HG03064 (cell line): Measurements from ENCODE around the gene DACT1.

Source experiments
- ATAC-seq: cut with Tn5 transposase; IDR thresholded peaks from one replicate; pipeline ENCODE4 v1.9.1; 2021; ENCODE audit warnings: low read depth; ENCODE audit not compliant: unreplicated experiment

DACT1 gene

DNA sequence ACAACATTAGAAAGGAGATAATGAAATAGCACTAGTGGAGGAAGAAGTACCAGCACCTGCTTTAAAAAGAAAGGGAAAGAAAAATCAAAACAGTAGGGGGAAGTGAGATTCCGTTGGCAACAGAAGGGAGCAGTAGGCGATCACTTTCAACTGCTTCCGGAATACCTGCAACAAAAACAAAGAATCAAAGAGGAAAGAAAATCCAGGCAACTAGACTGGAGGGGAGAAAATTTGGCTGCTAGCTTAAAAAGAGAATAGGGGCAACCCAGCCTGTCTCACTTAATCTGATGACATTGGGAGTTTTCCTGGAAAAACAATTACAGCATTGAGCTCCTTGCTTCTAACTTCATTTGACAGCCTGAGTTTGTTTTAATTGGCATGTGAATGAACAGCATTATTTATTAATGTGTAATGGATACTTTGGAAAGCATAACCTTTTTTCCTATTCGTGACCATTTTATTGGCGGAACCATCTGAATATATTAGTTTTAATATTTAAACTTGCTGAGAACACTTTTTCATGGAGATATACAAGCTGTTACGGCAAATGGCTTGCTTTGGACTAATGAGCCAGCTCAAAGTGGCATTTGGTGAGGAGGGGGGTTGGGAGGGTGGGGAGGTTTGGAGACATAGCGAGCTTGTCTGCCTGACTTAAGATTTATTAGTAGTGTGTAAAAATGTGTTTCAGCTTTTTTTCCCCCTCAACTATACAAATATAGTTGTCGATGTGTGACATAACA, 2.5 kb upstream of the DACT1 start:
- ATAC-seq: no peak

DNA sequence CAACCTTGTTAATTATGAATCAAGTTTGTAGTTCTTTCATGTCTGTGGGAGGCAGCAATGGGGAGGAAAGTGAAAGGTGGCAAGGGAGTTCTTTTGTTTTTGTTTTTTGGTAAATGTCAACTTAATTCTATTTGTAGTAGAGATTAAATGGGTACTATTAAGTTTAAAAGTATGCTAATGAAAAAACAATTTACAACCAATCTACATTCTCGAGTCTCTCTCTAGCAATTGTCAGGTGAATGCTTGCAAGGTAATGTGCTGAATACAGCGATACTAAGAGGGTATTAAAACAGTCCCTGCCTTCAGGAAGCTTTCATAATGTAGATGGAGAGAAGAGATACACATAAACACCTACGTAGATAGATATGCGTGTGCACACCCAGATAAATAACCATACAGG, 1.6 kb upstream of the DACT1 start:
- ATAC-seq: no peak

DNA sequence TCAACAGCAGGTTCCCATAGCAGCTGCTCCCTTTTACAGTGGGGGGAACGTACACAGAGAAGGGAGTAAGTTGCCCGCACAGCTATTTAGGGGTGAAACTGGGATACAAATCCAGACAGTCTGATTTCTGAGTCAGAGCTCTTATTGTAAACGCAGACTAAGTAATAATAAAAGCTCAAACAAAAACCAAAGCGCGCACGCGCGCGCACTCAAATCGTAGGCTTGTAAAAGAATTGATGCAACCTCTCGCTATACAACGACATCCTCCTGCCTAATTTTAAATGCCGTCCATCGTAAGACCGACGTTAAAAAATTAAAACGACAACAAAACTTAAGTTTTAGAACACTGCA, 747 bp upstream of the DACT1 start:
- no peak for ATAC-seq

DNA sequence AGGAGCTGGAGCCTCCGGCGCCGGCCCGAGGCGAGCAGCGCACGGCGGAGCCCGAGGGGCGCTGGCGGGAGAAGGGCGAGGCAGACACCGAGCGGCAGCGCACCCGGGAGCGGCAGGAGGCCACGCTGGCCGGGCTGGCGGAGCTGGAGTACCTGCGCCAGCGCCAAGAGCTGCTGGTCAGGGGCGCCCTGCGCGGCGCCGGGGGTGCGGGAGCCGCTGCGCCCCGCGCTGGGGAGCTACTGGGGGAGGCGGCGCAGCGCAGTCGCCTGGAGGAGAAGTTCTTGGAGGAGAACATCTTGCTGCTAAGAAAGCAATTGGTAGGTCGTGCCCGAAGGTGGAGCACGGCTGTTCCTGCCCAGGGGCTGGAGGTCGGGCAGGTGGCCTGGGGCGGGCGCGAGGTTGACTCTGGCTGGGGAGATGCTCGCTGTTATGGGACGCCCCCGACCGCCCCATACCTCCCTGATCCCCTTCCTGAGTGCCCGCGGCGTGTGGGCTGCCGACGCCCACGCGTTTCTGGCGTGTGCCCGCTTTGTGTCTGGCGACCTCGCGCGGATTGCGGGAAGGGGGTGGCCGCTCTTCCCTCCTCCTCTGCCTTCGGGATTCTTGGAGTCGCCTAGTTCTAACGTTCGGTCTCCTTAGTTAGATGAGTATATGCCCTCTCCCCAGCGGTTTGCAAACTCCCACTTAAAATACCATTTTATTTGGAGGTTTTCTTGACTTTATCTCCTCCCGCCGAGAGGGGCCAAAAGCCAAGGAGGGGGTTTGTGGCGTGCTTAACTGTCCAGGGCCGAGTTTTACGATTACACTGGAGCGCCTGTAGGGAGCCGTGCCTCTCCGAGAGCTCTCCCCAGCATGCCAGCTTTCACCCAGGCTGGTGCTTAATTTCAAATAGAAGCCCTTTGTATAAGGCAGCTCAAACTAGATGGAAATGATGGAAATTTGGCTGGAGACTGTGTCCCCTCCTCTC, 752 bp downstream of the DACT1 start:
- ATAC-seq: peak; percentile 35

DNA sequence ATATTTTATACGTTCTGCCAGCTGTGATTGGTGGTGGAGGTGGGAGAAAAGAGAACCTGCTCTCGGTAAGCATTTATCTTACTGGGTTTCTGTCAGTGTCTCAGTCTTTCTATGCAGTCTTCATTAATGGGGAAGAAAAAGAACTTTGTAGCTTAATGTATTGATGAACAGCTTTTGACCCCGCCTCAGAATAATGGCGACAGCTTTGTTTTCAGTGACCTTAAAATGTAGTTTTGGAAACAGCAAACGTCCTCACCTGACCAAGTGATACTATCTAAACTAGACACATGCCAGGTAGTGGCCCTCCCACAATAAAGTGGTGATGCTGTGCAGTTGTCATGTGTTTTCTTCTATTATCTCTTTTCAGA, 1.4 kb downstream of the DACT1 start:
- ATAC-seq: no peak

DNA sequence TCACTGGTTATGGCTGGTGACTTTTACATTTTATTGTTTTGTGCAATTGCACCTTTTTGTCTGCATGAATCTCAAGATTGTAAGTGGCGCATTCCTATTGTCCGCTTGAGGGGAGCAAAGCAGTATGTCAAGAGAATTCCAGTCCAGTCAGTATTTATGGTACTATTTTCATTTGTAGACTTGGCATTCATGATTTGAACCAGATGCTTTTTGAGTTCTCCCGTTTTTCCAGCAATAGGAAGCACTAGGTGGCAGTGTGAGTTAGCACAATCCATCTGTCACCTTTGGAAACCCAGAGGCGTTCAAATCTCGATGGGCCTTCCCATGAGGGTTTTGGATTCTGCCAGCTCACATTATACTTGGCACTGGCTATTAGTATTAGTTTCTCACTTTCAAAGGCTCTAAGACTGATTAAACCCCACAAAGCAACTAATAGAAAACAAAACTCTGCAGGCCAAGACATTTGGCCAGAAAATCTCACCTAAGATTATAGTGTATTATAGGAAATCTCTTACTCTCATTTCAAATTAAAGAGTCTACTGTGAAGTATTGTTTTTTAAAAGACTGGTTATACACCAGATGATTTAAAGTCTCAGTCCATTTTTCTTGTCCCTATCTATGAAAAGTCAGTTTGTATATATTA, 2.2 kb downstream of the DACT1 start:
- no peak for ATAC-seq

DNA sequence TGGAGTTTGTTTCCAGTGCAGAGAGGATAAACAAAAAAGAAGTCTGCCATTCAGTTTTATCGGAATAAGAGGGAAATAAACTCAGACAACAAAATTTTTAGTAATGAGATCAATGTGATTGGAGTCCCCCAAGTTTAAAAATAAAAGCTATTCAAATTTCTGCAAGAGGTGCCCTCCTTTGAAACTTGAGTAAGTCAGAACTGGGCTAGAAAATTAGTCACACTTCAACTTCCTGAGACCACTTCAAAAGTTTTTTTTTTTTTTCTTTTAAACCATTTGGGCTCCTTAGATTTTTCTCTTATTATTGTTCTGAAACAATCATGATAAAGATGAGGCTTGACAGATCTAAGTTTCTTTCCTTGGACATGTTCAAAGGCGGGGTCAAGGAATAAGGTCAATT, 3.2 kb downstream of the DACT1 start:
- no peak for ATAC-seq

DNA sequence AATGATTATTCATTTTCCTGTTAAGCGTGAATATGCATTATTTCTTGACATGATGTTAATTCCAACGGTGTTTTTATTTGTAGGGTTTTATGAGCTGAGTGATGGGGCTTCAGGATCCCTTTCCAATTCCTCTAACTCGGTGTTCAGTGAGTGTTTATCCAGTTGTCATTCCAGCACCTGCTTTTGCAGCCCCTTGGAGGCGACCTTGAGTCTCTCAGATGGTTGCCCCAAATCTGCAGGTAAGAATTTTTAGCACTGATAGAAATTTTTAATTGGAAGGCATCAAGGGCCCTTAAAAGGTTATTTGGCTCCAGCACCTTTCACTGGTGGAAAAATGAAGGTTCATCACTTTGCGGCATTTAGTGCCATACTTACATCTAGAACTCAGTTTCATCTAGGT, 3.7 kb downstream of the DACT1 start:
- no peak for ATAC-seq

DNA sequence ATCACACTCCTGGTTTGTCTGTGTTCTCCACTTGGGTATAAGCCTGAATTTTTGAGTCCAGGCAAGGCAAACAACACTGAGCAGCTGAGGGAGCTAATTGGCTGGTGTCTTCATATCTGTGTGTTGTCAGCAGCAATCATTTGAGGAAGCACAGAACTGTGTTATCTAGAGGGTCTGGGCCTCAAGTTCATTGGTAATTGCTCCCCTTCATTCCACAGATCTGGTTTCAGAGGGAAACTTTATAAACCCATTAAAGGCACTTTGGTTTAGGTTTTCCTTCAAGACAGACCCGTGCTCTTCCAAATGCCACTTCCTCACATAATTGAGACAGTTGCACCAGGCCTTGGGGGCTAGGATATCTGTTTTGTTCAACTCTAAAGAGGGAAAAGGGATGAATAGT, 5.6 kb downstream of the DACT1 start:
- no peak for ATAC-seq

DNA sequence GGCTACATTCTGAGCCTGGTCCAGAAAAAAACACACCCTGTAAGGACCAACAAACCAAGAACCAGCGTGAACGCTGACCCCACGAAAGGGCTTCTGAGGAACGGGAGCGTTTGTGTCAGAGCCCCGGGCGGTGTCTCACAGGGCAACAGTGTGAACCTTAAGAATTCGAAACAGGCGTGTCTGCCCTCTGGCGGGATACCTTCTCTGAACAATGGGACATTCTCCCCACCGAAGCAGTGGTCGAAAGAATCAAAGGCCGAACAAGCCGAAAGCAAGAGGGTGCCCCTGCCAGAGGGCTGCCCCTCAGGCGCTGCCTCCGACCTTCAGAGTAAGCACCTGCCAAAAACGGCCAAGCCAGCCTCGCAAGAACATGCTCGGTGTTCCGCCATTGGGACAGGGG, 7.9 kb downstream of the DACT1 start:
- no peak for ATAC-seq

DNA sequence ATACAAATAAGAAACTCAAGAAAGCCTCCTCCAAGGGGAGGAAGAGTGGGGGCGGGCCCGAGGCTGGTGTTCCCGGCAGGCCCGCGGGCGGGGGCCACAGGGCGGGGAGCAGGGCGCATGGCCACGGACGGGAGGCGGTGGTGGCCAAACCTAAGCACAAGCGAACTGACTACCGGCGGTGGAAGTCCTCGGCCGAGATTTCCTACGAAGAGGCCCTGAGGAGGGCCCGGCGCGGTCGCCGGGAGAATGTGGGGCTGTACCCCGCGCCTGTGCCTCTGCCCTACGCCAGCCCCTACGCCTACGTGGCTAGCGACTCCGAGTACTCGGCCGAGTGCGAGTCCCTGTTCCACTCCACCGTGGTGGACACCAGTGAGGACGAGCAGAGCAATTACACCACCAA, 8.7 kb downstream of the DACT1 start:
- ATAC-seq: no peak

DNA sequence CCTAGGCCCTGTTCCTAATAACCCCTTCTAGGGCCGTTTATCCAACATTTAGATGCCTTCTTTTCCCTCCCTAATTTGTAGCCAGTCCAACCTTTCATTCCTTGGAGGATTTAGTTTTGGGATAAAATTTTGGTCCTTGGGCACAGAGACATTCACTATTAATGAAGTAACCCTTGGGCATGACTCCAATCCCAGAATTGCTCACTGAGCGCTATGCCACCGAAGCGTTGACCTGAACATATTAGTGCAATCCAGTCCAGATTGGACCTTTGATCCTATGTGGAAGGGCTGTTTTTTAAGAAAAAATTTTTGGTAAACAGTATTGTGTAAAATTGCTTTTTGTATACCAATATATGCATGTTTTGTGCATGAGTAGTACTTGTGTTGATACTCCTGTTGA, 10.0 kb downstream of the DACT1 start:
- ATAC-seq: no peak

DNA sequence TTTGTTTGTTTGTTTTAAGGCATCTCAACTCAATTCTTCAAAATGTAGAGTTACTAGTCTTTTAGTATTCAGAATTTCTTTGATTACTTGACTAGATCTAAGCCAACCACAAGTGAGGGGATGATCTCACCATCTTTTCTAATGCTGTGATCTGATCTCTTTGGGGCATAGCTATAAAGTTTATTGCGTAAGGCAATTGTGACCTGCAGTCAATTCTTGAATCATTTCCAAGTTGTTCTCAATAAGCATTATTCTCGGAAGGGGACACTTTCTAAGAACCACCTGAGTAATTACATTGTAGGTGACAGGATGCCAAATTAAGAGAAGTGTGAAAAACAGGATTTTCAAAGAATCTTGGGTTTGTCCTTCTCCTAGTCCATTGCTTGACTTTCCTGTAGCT, 13.1 kb downstream of the DACT1 start:
- ATAC-seq: no peak

DNA sequence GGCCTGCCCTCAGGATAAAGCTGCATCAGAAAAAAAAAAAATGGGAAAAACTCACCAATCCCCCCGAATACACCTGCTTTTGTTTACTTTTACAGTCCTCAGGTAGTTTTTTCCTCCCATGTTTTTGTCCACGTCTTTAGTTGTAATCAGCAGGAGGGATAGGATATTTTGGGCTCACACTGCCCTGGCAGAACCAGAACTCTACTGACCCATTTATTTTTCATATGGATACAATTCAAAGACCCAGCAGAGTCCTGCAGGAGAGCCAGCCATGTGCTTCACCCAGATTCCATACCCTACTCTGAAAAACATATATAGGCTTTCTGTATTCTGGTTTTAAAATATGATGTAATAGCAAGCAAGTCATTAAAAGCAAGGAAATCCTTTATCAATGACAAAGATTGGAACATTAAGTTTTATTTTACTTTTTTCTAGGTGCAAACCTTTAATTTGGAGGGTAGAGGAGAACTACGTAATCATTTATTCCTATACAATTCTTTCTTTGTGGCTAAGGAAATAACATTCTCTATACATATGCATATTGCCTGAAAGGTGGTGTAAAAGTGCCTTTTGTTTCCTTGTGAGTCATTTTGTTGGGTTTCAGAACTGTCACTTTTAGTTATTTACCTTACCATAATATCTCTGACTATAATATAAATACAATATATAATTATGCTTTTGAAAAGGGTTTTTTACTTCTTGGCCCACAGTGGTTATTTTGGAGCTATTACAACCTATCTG, 19.1 kb downstream of the DACT1 start:
- no peak for ATAC-seq

DNA sequence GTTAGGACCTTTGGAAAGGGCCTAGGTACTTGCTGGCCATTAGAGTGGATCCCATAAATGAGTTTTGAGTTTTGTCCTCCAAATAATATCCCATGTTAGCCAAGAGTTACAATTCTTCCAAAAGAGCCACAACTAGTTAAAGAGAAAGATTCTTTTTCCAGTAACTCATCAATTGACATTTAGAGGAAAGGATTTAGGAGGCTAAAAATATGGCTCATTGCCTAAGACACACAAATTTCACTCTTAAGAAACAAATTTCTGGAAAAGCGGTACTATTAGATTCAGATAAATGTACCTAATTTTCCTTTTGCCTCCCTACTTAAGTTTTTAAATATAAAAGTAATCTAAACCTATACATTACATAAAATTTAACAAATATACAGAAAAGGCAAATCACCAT, 21.3 kb downstream of the DACT1 start:
- ATAC-seq: no peak

DNA sequence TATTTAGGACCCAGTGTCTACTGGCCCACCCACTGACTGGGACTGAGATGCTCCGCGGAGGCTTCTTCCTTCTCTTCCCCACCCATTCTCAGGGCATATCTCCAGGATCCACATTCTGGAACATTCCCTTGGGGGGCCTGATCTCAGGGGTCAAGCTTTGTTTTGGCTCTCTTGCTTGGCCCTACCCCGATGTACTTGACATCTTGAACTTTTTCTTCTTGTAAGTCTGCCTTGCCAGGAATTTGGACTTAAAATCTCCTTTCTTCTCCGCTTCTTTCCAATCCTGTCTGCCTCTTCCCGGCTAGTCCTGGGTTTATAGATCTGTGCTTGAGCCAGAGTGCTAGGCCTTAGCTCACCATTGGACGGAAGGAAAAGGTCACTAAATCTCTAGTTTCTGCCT, 22.1 kb downstream of the DACT1 start:
- no peak for ATAC-seq

DNA sequence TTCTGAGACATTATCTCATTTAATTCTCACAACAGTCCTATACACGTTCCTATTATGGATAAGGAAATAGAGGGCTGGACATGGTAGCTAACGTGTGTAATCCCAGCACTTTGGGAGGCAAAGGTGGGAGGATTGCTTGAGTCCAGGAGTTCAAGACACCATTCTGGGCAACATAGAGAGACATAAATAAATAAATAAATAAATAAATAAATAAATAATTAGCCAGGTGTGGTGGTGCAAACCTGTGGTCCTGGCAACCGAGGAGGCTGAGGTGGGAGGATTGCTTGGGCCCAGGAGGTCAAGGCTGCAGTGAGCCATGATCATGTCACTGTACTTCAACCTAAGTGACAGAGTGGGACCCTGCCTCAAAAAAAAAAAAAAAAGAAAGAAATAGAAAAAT, 22.6 kb downstream of the DACT1 start:
- no peak for ATAC-seq

DNA sequence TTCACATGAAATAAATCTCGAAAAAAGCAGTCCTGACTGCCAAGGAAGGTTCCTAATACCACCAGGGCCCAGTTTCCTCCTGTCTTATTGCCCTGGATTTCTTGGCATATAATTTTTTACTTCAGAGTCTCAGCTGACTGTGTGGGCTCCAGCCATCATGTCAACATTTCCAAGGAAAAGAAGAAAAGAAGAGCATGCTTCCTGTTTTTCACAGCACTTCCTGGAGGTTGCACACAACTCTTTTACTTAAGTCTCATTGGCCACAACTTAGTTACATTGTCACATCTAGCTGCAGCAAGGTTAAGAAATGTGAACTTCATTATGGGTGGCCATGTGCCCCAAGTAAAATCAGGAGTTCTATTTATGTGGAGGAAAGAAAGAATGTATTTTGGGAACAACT, 24.3 kb downstream of the DACT1 start:
- no peak for ATAC-seq

DNA sequence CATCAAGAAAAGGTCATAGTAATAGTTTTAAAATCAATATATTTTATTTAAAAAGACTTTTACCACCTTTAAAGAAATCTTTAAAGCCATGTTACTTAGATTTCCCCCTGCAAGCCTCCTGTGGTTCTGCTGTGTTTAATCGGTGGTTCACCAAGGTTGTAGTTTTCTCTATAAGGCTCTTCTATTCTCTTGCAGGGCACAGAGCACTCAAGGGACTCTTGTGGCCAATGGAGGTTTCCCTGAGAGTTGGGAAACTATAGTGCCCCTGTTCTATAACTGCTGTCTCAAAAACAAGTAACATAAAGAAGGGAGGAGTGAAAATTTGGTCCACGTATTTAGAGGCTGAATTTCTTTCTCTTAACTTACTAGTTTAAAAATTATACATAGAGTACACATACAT, 25.0 kb downstream of the DACT1 start:
- no peak for ATAC-seq

DNA sequence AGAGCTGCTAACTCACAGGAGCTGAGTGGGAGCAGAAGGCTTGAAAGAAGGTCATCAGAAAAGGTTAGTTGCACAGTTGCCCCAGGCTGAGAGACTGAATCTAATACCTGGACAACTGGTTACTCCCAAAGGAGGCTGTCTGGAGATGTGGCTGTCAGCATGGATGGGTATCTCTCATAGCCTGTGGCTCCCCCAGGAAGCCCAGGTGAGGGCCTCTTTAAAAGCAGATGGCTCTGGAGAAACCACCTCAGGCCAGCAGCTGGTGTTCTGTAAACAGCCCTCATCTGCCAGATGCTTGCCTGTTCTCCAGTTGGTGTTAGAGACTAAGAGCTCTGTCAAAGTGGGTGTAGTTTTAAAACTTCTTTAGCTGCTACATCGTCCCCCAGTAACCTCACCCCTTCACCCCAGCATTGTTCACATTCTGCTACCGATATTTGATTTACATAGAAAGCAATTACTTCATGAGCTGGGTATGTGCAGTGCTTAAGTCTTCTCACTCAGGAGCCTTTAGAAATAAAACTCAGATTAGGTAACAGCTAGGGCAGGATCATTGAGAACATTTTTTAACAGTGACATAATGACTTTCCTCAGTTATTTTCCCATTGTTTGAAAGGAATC, 25.8 kb downstream of the DACT1 start:
- ATAC-seq: no peak
